ENCODE data around the gene ARFGEF2. TPM values are rescaled to one million over a fixed set of nuclear protein-coding genes. Genes with fewer than 3 reads are reported as not detected.

Gene ARFGEF2
- total RNA-seq, 1 donor: 52.7 TPM

DNA sequence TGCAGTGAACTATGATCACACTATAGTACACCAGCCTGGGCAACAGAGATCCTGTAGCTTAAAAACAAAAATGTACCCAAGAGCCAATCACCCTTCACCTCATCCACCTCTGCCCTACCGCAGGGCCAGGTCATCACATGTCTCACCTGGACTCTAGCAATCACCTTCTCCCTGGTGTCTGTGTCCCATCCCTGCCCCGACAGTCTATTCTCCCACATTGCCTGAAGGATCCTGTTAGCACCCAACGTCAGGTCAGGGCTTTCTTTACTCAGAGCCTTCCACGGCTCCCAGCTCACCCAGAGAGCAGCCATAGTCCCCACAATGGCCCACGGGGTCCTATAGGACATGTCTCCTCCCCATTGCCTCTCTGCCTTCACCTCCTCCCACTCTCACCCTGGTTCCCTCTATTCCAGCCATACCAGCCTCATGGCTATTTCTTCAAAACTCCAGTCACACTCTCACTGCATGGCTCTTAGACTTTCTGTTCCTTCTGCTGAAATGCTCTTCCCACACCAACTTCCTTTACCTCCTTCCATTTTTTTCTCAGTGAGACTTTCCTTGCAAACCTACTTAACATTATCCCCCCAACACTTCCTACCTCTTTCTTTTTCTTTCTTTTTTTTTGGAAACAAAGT is 22.5 kb upstream of the ARFGEF2 start:
- H3K4me3 ChIP-seq (ENCODE audit: low read depth, low read length): no peak overlapping the region
- DNase-seq (ENCODE audit: low read depth): no peak
- no peak for TF ChIP-seq CTCF (IDR thresholded peaks at IDR 0.05; ENCODE audit: insufficient read depth, low read length)

DNA sequence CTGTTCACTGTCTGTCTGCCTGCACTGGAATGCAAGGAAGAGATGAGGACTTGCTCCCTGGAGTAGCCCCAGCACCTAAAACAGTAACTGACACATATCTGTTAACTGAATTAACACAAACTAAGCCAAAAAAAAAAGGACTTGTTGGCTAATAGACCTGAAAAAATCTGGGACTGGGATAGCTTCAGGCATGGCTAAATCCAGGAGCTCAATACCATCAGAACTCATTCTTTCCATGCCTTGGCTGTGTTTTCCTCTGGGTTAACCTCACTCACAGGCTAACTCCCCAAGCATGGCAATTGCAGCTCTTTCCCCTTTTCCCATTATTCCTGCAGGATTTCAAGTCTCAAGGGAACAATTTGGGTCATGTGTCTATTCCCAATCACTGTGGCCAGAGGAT is 21.6 kb upstream of the ARFGEF2 start:
- no peak for DNase-seq (ENCODE audit: low read depth)

GRCh38 chr20:48901326-48901725 is 20.2 kb upstream of the ARFGEF2 start:
- no peak for DNase-seq (ENCODE audit: low read depth)
- H3K4me3 ChIP-seq (ENCODE audit: low read depth, low read length): no peak overlapping the region
- TF ChIP-seq CTCF (IDR thresholded peaks at IDR 0.05; ENCODE audit: insufficient read depth, low read length): no peak

More for the DNA sequence above, 21.6 kb upstream of the ARFGEF2 start:
- H3K4me3 ChIP-seq (ENCODE audit: low read depth, low read length): no peak overlapping the region
- TF ChIP-seq CTCF (IDR thresholded peaks at IDR 0.05; ENCODE audit: insufficient read depth, low read length): no peak

DNA sequence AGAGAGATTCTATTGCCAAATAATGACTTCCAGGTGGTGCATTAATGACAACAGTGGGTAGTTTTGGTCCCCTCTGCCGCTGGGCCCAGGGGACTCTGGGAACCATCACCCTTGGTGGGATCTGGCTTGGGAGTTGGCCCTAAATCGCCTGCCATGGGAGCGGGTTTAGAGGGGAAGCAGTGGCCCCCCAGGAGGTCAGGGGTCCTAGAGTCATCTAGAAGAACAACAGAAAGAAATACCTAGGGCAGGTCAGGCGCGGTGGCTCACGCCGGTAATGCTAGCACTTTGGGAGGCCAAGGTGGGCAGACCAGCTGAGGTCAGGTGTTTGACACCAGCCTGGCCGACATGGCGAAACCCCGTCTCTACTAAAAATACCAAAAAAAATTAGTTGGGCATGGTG is 17.8 kb upstream of the ARFGEF2 start:
- H3K4me3 ChIP-seq (ENCODE audit: low read depth, low read length): no peak overlapping the region
- TF ChIP-seq CTCF (IDR thresholded peaks at IDR 0.05; ENCODE audit: insufficient read depth, low read length): no peak
- DNase-seq (ENCODE audit: low read depth): no peak

DNA sequence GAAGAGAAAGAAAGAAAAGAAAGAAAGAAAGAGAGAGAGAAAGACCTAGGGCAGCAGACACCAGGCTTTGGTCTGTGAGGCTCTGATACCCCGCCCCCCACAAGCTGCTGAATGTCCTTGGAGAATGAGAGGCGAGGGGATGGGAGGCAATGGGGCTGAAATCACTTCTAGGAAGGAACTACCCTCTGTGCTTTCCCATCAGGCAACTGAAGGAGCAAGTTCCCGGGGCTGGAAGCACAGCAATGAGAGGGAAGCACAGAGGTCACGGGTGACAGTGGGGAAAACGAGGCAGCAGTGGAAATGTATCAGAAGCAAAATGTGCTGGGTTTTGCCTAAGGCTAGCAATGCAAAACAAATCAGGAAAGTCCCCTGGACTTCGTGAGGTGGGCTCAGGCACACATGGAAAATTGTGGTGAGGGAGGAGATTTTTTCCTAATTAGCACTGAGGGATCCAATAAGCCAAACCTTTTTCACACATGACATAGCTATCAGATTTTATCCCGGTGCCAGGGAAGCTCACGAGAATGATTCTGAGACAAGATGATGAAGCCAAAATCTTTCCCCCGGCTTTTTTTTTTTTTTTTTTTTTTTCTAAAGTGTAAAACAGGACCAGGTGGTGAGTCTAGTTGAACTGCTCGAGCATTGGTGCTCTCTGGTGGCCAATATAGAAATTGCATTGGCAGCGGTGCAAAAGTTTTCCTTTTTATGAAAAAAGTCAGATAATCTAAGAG is 16.8 kb upstream of the ARFGEF2 start:
- H3K4me3 ChIP-seq (ENCODE audit: low read depth, low read length): no peak overlapping the region
- DNase-seq (ENCODE audit: low read depth): peak; percentile 85
- TF ChIP-seq CTCF (IDR thresholded peaks at IDR 0.05; ENCODE audit: insufficient read depth, low read length): peak; percentile 85

DNA sequence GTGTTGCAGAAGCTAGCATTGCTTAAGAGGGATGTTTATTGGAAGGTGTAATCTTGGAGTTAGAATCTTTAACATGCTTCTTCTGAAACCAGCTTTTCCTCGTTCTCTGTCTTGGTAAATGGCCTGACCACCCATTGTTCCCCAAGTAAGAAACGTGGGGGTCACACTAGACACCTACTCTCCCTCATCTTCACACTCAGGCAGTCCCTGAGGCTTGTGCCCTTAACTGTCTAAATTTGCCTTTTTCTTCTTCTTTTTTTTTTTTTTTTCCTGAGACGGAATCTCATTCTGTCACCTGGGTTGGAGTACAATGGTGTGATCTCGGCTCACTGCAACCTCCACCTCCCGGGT is 16.2 kb upstream of the ARFGEF2 start:
- H3K4me3 ChIP-seq (ENCODE audit: low read depth, low read length): no peak overlapping the region
- no peak for TF ChIP-seq CTCF (IDR thresholded peaks at IDR 0.05; ENCODE audit: insufficient read depth, low read length)
- DNase-seq (ENCODE audit: low read depth): no peak
